ENCODE data around the gene TCL1B.

DNA sequence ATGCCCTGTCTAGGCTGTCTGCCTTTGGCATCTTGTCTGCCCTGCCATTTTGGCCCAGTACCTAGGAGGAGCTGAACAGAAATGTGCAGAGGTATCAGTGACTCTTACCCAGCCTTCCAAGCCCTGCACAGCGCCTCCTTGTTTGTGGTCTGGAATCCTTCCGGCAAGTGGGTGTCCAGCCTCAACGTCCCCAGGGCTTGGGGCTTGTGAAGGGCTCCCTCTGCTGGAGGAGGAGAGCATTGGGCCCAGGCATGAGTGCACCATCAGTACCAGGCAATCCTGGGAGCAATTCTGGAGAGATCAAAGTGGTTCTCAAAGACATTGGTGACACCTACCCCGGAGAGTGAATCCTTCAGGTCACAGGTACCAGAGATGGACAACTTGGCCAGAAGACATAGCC lies 2.4 kb upstream of the TCL1B start:
- TF ChIP-seq, protein P1, sequence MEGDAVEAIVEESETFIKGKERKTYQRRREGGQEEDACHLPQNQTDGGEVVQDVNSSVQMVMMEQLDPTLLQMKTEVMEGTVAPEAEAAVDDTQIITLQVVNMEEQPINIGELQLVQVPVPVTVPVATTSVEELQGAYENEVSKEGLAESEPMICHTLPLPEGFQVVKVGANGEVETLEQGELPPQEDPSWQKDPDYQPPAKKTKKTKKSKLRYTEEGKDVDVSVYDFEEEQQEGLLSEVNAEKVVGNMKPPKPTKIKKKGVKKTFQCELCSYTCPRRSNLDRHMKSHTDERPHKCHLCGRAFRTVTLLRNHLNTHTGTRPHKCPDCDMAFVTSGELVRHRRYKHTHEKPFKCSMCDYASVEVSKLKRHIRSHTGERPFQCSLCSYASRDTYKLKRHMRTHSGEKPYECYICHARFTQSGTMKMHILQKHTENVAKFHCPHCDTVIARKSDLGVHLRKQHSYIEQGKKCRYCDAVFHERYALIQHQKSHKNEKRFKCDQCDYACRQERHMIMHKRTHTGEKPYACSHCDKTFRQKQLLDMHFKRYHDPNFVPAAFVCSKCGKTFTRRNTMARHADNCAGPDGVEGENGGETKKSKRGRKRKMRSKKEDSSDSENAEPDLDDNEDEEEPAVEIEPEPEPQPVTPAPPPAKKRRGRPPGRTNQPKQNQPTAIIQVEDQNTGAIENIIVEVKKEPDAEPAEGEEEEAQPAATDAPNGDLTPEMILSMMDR (IDR thresholded peaks at IDR 0.05; ENCODE audit: low read depth, low read length), result peak; percentile 85
- TF ChIP-seq, protein P2, sequence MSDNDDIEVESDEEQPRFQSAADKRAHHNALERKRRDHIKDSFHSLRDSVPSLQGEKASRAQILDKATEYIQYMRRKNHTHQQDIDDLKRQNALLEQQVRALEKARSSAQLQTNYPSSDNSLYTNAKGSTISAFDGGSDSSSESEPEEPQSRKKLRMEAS (IDR thresholded peaks at IDR 0.05; ENCODE audit: low read depth, low read length), result no peak
